ENCODE data around the gene PFN3.
"Not testable (repeated sequence)": the region's sequence is repeated elsewhere in the genome, so short reads cannot be mapped to it uniquely, and the experiment has no call there.

Gene PFN3

GRCh38 chr5:177375516-177375915 lies 24.9 kb downstream of the PFN3 start:
- in situ Hi-C loops (cut with HindIII; ENCODE audit: low sequenced_read_pairs): not testable (repeated sequence)

DNA sequence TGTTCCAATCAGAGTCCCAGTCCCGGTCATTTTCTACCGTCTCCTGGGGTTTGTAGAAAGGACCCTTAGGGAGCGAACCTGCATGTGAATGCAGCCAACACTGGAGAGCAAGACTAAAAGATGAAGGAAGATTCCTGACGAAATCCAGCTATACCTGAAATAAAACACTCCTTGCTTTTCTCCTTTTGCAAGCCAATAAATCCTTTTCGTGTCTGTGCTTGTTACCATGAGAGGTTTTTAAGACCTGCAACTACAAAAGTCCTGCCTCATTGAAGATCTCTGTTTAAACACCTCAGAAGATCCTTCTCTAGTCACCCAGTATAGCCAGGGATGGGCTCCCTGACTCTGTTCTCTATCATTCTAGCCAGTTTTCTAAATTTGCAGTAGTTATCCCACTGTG lies 26.2 kb downstream of the PFN3 start:
- in situ Hi-C loops (cut with HindIII; ENCODE audit: low sequenced_read_pairs): no loop called here

DNA sequence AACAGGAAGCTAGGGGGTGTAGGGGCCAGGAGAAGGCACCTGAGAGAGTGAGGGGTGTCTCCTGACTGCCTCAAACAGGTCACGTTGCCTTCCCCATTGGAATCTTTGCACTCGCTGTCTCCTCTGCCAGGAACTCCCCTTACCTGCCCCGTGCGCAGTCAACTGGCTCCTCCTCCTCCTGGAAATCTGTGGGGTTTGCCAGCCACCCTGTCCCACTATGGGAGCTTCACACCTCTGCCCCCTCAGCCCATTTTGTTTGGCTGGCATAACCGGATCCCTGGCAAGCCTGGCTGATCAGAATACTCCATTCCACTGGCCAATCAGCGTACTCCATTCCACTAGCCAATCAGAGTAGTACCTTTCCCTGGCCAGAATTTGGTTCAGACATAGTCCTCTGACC lies 26.7 kb downstream of the PFN3 start:
- in situ Hi-C loops (cut with HindIII; ENCODE audit: low sequenced_read_pairs): no loop called here

DNA sequence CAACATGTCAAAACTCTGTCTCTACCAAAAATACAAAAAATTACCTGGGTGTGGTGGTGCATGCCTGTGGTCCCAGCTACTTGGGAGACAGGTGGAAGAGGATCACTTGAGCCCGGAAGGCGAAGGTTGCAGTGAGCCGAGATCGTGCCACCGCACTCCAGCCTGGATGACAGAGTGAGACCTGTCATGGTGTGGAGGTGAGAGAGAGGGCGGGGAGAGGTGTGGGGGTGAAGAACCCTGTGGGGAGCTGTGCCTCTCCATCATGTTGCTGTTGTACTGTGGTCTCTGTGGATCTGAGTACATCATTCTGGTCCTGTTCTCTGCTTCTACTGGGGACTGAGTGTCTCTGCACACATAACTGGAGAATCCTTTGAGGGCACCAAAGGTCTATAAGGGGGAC lies 27.6 kb downstream of the PFN3 start:
- in situ Hi-C loops (cut with HindIII; ENCODE audit: low sequenced_read_pairs): no loop called here

GRCh38 chr5:177372034-177372896 lies 28.2 kb downstream of the PFN3 start:
- in situ Hi-C loops (cut with HindIII; ENCODE audit: low sequenced_read_pairs): no loop called here

- in situ Hi-C loops (cut with HindIII; ENCODE audit: low sequenced_read_pairs): no loop called here
Observed at GRCh38 chr5:177371120-177372033, 29.1 kb downstream of the PFN3 start.

DNA sequence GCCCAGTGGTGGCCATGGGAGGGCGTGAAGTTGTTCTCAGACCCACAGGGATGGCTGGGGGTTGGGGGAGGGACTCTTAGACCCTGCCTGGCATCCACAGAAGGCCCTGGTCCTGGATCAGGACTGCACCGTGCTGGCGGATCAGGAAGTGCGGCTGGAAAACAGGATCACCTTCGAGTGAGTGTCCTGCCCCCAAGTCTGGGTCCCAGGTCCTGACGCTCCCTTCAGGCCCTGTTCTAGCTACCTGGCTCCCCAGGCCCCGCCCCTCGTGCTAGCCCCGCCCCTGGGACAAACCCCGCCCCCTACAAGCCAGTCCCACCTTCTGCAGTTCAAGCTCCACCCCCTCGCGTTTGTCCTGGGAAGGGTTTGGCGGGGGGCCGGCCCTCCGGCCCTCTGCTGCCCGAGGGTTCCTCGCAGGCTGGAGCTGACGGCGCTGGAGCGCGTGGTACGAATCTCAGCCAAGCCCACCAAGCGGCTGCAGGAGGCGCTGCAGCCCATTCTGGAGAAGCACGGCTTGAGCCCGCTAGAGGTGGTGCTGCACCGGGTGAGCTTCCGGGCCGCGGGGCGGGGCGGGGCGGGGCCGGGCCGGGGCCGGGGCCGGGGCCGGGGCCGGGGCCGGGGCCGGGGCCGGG lies 29.9 kb downstream of the PFN3 start:
- in situ Hi-C loops (cut with HindIII; ENCODE audit: low sequenced_read_pairs): no loop called here

- in situ Hi-C loops (cut with HindIII; ENCODE audit: low sequenced_read_pairs): no loop called here
Observed at GRCh38 chr5:177369645-177370440, 30.6 kb downstream of the PFN3 start.

GRCh38 chr5:177368869-177369644 lies 31.4 kb downstream of the PFN3 start:
- in situ Hi-C loops (cut with HindIII; ENCODE audit: low sequenced_read_pairs): no loop called here

- in situ Hi-C loops (cut with HindIII; ENCODE audit: low sequenced_read_pairs): no loop called here
Observed at GRCh38 chr5:177367981-177368868, 32.2 kb downstream of the PFN3 start.

DNA sequence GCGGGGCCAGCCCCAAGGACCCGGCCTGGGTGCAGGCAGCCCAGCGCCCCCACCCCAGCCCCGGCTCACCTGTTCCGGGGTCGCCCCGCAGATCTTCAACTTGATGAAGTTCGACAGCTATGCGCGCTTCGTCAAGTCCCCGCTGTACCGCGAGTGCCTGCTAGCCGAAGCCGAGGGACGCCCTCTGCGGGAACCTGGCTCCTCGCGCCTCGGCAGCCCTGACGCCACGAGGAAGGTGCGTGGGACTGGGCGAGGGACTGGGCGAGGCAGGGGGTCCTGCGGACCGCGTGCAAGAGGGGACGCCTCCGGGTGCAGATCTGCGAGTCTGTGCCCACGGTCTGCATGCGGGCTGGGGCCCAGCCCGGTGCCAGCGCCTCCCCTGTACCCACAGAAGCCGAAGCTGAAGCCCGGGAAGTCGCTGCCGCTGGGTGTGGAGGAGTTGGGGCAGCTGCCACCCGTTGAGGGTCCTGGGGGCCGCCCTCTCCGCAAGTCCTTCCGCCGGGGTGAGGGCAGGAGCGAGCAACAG lies 33.1 kb downstream of the PFN3 start:
- in situ Hi-C loops (cut with HindIII; ENCODE audit: low sequenced_read_pairs): no loop called here

DNA sequence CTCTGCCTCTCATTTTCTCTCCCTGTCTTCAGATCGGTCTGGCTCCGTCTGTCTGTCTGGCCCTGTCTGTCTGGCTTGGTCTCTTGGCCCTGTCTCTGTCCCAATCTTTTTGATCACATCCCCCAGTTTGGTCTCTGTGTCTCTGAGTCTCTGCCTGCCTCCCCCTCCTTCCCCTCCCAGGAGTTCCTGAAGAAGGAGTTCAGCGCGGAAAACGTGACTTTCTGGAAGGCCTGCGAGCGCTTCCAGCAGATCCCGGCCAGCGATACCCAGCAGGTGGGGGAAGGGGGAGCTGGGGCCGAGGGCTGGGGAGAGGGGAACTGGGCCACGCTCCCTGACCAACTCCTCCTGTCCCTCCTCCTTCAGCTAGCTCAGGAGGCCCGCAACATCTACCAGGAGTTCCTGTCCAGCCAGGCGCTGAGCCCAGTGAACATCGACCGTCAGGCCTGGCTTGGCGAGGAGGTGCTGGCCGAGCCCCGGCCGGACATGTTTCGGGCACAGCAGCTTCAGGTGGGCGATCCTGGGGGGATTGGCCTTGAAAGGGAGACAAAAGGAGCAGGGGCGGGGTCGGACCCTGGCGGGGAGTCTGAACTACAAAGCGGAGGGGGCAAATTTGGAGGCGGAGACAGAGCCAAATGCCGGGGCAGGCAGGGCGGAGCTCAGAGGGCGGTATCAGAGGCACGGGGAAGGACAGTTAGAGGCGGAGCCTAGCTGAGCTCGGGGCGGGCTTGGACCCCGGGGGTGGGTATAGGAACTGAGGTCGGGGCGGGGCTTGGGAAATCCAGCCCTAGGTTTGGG lies 33.7 kb downstream of the PFN3 start:
- in situ Hi-C loops (cut with HindIII; ENCODE audit: low sequenced_read_pairs): no loop called here

GRCh38 chr5:177365845-177366527 lies 34.5 kb downstream of the PFN3 start:
- in situ Hi-C loops (cut with HindIII; ENCODE audit: low sequenced_read_pairs): no loop called here

GRCh38 chr5:177364159-177364962 lies 36.1 kb downstream of the PFN3 start:
- in situ Hi-C loops (cut with HindIII; ENCODE audit: low sequenced_read_pairs): no loop called here

- in situ Hi-C loops (cut with HindIII; ENCODE audit: low sequenced_read_pairs): no loop called here
Observed at GRCh38 chr5:177363565-177363964, 36.9 kb downstream of the PFN3 start.

Data from DLD1 (cell line).